ENCODE measurements around the gene PPOX. TPM values are rescaled to one million over a fixed set of nuclear protein-coding genes. Genes with fewer than 3 reads are reported as not detected.

Gene PPOX
- total and polyA plus RNA-seq, 2 experiments from 2014 or later = 26.5 to 39.6 TPM

DNA sequence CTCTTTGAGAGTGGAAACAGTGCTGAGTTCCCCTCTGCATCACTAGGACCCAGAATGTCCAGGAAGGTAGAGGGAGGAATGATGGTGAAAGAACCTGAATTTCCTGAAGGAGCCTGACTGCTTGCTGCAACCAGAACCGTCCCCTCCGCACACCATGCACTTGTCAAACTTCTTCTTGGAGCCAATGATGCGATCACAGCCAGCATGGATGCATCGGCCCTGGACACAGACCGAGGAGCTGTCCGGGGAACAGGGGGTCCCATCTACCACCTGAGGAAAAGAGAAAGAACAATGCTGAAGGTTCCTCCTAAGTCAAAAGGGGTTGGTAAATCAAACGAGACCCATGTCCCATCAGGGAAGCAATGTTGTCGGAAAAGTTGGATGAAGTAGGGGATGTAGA lies 25.7 kb downstream of the PPOX start (continued):
- TF ChIP-seq, protein P1, sequence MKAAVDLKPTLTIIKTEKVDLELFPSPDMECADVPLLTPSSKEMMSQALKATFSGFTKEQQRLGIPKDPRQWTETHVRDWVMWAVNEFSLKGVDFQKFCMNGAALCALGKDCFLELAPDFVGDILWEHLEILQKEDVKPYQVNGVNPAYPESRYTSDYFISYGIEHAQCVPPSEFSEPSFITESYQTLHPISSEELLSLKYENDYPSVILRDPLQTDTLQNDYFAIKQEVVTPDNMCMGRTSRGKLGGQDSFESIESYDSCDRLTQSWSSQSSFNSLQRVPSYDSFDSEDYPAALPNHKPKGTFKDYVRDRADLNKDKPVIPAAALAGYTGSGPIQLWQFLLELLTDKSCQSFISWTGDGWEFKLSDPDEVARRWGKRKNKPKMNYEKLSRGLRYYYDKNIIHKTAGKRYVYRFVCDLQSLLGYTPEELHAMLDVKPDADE (IDR thresholded peaks at IDR 0.05) = no peak

- H3F3A ChIP-seq (replicated peaks; ENCODE audit: low read depth) = 0 out of 2 replicates have a peak, but pooled peaks cover 3% of the 10 kb centered on the region
- H3K9me2 ChIP-seq (ENCODE audit: insufficient read depth) = no peaks in the 10 kb centered on the region
- H3K4me2 ChIP-seq = no peak overlapping the region
- Mint-ChIP-seq H3K27me3 (ENCODE audit: insufficient read depth, low read depth, poor library complexity) (peaks cover 6% of the 10 kb centered on the region), H3K36me3 (ENCODE audit: low read depth) (peaks cover 11% of the 10 kb centered on the region; the same call in 2 of the 3 replicates), H3K27ac (no peak overlapping the region), H3K4me3 (no peak overlapping the region; the same call in 2 of the 3 replicates), H3K9me3 (no peaks in the 10 kb centered on the region), H3K4me1 (peaks cover 25% of the 10 kb centered on the region)
- no peak overlapping the region for H2AFZ ChIP-seq
- no peak overlapping the region for H3K4me3 ChIP-seq
- TF ChIP-seq, protein P2, sequence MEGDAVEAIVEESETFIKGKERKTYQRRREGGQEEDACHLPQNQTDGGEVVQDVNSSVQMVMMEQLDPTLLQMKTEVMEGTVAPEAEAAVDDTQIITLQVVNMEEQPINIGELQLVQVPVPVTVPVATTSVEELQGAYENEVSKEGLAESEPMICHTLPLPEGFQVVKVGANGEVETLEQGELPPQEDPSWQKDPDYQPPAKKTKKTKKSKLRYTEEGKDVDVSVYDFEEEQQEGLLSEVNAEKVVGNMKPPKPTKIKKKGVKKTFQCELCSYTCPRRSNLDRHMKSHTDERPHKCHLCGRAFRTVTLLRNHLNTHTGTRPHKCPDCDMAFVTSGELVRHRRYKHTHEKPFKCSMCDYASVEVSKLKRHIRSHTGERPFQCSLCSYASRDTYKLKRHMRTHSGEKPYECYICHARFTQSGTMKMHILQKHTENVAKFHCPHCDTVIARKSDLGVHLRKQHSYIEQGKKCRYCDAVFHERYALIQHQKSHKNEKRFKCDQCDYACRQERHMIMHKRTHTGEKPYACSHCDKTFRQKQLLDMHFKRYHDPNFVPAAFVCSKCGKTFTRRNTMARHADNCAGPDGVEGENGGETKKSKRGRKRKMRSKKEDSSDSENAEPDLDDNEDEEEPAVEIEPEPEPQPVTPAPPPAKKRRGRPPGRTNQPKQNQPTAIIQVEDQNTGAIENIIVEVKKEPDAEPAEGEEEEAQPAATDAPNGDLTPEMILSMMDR (conservative IDR thresholded peaks at IDR 0.05; ENCODE audit: low read depth in 2 of 2) = peak; percentile 88 to 94
- no peak for TF ChIP-seq NANOG (IDR thresholded peaks at IDR 0.05; ENCODE audit: borderline replicate concordance)
- TF ChIP-seq, protein P1 (IDR thresholded peaks at IDR 0.05) = no peak
- TF ChIP-seq, protein P3, sequence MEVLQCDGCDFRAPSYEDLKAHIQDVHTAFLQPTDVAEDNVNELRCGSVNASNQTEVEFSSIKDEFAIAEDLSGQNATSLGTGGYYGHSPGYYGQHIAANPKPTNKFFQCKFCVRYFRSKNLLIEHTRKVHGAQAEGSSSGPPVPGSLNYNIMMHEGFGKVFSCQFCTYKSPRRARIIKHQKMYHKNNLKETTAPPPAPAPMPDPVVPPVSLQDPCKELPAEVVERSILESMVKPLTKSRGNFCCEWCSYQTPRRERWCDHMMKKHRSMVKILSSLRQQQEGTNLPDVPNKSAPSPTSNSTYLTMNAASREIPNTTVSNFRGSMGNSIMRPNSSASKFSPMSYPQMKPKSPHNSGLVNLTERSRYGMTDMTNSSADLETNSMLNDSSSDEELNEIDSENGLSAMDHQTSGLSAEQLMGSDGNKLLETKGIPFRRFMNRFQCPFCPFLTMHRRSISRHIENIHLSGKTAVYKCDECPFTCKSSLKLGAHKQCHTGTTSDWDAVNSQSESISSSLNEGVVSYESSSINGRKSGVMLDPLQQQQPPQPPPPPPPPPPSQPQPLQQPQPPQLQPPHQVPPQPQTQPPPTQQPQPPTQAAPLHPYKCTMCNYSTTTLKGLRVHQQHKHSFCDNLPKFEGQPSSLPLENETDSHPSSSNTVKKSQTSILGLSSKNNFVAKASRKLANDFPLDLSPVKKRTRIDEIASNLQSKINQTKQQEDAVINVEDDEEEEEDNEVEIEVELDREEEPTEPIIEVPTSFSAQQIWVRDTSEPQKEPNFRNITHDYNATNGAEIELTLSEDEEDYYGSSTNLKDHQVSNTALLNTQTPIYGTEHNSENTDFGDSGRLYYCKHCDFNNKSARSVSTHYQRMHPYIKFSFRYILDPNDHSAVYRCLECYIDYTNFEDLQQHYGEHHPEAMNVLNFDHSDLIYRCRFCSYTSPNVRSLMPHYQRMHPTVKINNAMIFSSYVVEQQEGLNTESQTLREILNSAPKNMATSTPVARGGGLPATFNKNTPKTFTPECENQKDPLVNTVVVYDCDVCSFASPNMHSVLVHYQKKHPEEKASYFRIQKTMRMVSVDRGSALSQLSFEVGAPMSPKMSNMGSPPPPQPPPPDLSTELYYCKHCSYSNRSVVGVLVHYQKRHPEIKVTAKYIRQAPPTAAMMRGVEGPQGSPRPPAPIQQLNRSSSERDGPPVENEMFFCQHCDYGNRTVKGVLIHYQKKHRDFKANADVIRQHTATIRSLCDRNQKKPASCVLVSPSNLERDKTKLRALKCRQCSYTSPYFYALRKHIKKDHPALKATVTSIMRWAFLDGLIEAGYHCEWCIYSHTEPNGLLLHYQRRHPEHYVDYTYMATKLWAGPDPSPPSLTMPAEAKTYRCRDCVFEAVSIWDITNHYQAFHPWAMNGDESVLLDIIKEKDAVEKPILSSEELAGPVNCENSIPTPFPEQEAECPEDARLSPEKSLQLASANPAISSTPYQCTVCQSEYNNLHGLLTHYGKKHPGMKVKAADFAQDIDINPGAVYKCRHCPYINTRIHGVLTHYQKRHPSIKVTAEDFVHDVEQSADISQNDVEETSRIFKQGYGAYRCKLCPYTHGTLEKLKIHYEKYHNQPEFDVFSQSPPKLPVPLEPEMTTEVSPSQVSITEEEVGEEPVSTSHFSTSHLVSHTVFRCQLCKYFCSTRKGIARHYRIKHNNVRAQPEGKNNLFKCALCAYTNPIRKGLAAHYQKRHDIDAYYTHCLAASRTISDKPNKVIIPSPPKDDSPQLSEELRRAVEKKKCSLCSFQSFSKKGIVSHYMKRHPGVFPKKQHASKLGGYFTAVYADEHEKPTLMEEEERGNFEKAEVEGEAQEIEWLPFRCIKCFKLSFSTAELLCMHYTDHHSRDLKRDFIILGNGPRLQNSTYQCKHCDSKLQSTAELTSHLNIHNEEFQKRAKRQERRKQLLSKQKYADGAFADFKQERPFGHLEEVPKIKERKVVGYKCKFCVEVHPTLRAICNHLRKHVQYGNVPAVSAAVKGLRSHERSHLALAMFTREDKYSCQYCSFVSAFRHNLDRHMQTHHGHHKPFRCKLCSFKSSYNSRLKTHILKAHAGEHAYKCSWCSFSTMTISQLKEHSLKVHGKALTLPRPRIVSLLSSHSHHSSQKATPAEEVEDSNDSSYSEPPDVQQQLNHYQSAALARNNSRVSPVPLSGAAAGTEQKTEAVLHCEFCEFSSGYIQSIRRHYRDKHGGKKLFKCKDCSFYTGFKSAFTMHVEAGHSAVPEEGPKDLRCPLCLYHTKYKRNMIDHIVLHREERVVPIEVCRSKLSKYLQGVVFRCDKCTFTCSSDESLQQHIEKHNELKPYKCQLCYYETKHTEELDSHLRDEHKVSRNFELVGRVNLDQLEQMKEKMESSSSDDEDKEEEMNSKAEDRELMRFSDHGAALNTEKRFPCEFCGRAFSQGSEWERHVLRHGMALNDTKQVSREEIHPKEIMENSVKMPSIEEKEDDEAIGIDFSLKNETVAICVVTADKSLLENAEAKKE (CRISPR knock-in tag; IDR thresholded peaks at IDR 0.05) = no peak
- TF ChIP-seq CREB1 (CRISPR knock-in tag; IDR thresholded peaks at IDR 0.05; ENCODE audit: low read depth) = no peak
- TF ChIP-seq, protein P4, sequence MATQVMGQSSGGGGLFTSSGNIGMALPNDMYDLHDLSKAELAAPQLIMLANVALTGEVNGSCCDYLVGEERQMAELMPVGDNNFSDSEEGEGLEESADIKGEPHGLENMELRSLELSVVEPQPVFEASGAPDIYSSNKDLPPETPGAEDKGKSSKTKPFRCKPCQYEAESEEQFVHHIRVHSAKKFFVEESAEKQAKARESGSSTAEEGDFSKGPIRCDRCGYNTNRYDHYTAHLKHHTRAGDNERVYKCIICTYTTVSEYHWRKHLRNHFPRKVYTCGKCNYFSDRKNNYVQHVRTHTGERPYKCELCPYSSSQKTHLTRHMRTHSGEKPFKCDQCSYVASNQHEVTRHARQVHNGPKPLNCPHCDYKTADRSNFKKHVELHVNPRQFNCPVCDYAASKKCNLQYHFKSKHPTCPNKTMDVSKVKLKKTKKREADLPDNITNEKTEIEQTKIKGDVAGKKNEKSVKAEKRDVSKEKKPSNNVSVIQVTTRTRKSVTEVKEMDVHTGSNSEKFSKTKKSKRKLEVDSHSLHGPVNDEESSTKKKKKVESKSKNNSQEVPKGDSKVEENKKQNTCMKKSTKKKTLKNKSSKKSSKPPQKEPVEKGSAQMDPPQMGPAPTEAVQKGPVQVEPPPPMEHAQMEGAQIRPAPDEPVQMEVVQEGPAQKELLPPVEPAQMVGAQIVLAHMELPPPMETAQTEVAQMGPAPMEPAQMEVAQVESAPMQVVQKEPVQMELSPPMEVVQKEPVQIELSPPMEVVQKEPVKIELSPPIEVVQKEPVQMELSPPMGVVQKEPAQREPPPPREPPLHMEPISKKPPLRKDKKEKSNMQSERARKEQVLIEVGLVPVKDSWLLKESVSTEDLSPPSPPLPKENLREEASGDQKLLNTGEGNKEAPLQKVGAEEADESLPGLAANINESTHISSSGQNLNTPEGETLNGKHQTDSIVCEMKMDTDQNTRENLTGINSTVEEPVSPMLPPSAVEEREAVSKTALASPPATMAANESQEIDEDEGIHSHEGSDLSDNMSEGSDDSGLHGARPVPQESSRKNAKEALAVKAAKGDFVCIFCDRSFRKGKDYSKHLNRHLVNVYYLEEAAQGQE (IDR thresholded peaks at IDR 0.05; ENCODE audit: unreplicated experiment) = no peak
- TF ChIP-seq EZH2 (IDR thresholded peaks at IDR 0.05; ENCODE audit: low read depth, unreplicated experiment) = no peak
- no peaks in the 10 kb centered on the region for H3K27me3 ChIP-seq (ENCODE audit: insufficient read depth)
- peak; percentile 93 for DNase-seq (ENCODE audit: low spot score)
- H3K4me1 ChIP-seq (ENCODE audit: insufficient read depth) = peaks cover 19% of the 10 kb centered on the region
- H3K36me3 ChIP-seq (ENCODE audit: insufficient read depth) = no peaks in the 10 kb centered on the region
- peak; percentile 76 for ATAC-seq
- no peaks in the 10 kb centered on the region for H4K20me1 ChIP-seq (replicated peaks; ENCODE audit: insufficient read depth)
- no peak overlapping the region for H3K27ac ChIP-seq (ENCODE audit: low read depth)
- H3K79me2 ChIP-seq (replicated peaks; ENCODE audit: insufficient read depth) = no peaks in the 10 kb centered on the region
Observed at GRCh38 chr1:161192476-161193465, 26.5 kb downstream of the PPOX start.
